Fibroblast of gingiva (primary cell): ENCODE data around the gene HEBP1.

Source experiments
- DNase-seq: peaks from one replicate; pipeline ENCODE4 v3.0.0-alpha.2; 2011; ENCODE audit warnings: low read depth

Gene HEBP1

DNA sequence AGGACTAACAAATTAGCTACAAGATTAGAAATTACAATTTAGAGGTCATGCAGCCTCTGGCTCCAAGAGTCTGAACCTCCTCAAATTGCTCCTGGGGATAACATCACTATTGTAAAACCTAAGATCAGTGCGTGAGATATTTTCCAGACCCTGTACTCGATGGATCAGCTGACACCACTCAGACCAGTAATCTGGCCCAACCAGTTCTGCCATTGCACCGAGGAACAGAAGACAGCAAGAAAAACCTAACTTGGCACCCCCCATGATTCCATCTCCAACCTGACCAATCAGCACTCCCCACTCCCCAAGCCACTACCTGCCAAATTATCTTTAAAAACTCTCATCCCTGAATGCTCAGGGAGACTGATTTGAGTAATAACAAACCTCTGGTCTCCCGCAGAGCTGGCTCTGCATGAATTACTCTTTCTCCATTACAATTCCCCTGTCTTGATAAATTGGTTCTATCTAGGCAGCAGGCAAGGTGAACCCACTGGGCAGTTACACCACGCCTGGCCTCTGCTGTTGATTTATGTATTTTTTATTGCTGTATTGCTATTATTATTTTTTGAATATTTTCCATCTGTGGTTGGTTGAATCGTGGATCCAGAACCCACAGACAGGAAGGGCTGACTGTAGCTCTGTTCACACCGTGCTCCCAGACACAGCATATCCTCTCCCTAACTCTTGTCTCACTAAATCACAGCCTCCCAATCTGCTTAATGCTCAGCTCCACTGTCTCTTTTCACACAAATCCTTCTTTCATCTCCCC, 9.2 kb downstream of the HEBP1 start:
- no peak for DNase-seq

DNA sequence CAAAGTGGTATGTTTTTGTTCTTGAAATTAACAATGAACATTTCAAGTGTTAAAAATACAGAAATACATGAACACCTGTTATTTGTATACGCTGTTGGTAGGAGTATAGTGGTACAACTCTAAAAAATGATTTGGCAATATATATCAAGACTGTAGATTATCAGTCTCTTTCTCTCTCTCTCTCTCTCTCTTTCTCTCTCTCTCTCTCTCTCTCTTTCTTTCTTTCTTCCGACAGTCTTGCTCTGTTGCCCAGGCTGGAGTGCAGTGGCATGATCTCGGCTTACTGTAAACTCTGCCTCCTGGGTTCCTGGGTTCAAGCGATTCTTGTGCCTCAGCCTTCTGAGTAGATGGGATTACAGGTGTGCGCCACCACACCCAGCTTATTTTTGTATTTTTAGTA, 12.6 kb downstream of the HEBP1 start:
- DNase-seq, result no peak

DNA sequence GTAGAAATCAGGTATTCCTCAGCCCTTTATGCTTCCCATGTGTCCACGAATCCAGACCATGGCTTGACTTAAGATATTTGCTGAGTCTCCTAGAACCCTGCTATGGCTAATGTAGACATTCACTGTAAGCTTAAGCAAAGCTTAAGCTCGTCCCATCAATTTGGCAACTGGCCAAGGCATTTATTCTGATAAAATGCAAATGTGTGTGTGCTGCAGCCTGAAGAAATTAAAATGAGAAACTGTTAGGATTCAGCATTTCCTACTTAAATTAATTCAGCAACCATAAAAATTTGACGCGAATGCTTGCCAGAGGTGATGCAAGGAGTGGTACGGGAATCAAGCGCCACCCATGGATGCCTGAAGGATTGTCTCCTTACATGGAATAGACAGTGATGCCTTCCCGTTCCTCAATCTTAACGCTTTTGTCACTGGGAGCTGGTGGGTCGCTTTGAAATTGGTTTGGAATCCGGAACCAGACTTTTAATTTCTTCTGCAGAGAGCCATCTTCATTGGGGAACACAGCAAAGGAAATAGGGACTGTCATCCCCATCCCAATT, 13.2 kb downstream of the HEBP1 start:
- no peak for DNase-seq

DNA sequence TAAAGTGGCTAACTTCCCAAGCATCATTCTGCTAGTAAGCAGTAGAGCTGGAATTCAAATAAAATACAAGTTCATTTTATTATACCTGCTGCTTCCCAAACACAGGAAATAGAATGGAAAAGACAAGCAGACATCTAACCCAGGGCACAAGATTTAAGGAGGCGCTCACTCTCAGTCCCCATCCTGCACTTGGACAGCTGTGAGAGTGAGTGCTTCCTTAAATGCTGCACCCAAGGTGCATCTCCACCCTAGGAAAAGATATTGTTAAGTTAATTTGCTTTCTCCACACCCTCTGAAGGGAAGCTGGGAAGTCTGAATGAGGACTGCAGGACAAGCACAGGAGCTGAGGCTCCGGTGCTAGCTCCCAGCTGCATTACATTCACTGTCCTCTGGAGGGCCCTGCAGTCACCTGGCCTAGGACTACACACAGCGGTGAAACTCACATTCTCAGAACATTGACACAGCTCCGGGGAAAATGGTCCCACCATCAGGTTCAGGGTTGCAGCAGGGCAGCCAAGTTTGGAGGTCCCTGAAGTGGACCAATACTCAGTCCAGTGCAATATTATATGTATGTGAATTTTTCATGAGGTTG, 14.2 kb downstream of the HEBP1 start:
- DNase-seq, result no peak

DNA sequence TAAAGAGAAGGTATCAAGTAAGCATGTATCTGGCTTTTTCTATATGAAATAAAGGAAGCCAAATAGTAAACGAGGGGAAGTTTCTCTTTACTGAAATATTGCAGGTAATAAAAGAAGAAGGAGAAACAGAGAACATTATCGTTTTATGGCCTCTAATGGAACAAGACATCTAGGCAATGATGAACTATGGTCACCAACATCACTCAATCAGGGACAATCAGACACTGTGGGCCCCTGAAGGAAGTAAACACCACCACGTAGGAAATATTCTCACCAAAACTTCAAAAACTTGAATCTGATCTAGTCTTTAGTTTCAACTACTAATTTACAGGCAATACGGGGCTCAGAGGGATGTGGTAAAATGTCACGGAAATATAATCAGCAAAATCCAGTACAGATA, 15.9 kb downstream of the HEBP1 start:
- DNase-seq, result no peak

DNA sequence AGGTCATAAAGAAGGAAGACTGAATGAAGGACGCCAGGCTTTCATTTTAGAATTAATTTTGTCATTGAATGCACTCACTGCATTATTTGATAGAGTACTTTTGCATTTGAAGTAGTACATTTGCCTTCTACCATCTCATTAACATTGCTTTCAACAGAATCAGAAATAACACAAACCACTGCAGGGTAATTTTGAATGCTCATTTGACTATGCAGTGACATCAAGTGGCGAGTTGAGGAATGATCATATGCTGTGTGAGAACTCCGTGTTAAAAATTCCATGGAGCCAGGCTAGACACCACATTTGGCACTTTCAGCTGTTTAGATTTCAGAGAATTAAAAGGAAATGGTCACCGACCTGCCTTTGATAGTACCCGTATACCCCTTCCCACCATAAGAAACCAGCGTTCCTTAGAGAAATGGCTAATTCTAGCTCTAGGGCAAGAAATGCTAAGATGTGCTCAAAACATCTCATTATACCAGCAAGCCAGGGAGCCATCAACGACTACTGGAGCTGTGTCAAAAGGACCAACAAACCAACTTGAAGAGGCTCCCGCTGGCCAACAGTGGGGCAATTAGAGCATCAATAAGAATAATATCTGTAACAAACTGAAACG, 16.5 kb downstream of the HEBP1 start:
- DNase-seq, result peak; percentile 47

DNA sequence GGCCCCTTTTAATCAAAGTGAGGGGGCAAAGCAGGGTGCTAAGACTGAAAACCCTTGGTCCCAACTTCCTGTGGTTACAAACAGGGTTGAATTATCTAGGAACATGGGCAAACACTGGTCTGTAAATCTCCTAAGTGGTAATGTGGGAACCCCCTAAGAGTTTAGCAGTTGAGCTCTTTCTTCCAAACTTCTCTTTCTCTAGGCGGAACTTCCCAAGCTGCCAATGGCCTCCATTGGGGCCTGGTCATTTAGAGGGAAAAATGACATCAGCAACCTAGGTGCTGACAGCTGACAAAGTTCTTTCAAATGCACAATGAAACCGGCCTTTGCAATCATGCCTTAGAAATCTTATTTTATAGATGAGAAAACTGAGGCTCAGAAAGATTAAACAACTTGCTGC, 17.7 kb downstream of the HEBP1 start:
- DNase-seq, result no peak

DNA sequence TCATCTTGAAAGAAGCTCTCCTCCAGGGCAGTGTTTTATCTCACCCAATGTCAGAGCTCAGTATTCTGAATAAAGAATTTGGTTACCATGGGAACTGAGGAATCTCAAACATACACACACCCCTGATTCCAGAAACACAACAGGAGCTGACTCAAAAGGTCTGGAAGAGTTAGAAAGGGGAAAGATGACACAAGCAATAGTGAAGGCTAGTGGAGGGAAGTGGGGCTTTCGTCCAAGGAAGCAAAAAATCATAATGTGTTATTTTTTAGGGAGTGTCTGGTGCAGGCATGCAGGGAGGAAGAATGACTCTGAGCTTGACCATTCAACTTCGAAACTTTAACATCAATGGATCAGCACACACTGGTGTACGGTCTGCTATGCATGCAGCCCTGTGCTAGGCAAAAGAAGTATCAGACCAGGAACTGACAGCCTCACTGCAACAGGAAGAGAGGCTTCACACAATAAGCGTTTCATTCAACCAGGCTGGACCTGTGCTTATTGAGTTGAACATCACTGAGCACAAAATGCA, 20.3 kb downstream of the HEBP1 start:
- peak; percentile 89 for DNase-seq

DNA sequence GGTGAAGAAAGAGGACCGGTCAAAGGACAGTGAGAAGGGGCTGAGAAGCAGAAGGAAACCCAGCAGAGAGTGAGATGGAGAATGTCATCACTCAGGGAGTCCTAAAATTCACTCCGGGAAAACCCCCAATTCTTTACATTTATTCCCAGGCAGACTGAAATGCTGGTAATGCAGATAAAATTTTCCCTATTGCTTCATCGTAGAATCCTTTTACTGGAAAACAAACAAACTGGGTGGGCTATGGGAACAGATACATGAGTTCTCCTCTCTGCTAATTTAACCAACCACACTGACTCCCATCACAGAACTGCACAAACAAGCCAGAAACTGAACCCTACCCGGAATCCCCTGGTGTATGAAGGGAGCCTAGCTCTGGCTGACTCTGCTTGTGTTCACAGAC, 20.9 kb downstream of the HEBP1 start:
- peak; percentile 25 for DNase-seq

DNA sequence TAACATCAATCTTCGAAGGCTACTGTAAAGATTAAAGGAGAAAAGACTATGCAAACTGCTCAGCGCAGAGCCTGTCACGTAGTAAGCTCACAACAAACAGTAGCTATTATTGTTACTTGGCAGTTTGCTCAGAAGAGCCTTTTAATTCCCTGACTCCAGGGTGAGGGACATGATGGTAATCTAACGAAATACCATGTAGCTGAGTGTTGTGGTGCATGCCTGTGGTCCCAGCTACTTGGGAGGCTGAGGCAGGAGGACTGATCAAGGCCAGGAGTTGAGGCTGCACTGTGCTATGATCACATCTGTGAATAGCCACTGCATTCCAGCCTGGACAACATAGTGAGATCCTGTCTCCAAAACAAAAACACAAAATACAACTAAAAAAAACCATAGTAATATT, 22.8 kb downstream of the HEBP1 start:
- no peak for DNase-seq

DNA sequence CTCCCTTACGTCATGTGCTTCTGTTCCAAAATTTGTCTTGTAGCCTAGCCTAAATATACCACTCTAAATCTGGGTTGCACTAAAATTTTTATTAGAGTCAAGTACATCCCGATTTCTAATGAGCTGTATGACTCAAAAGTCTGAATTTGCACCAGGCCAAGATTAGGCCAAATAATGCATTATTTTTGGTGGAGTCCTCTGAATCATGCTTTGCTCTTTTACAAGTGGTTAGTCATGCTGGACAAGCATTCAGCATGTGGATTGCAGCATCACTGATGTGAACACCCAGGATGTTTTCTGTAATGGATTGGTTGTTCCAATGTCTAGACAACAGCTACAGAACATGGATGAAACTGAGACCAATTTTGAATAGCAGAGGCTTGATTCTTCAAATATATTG, 23.7 kb downstream of the HEBP1 start:
- peak; percentile 91 for DNase-seq

DNA sequence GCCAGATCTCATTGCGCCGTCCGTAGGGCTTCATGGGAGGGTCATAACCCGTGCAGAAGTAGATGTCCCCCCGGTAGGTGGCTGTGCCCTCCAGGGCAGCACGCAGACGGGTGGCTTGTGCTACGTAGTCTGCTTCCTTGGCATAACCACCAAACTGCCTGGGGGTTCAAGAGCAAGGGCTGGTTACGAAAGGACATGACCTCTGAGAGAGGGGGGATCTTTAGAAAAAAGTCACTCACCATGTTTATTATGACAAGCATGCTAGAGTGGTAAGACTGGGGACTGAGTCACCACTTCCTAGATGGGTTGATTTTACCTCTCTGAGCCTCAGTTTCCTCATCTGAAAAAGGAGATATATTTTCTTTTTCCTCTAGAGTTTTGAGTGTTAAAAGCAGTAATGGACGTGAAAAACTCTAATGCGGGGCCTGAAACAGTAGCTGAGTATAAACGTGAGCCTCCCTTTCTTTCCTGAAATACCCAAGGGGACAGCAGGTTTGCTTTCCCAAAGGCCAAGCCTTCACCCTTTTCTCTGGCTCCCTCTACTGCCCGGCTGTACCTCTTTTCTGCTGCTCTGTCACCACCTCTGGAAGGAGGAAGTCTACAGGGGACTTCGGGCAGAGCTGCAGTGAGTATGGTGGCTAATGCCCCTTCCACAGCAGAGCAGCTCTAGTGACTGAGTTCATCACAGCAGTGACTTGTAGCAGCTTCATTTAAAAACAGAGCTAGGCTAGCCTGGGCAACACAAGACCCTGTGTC, 24.6 kb downstream of the HEBP1 start:
- peak; percentile 40 for DNase-seq

DNA sequence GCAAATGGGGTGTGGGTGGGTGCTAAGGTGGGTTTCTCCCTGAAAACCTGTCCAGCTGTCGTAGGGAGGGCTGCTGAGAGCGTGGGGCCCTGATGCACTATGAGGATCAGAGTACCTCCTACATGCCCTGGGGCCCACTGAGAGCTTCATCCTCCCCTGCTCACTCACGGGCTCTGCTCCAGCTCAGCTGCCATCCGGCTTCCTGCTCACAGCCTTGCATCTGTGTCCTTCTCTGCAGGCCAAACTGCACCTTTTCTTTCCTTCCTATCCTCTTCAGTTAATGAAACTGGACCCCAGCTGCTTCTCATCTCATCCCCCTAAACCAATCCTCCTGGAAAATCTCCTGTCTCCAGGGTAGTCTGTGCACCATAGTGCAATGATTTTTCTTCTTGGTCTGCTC, 25.9 kb downstream of the HEBP1 start:
- DNase-seq, result no peak

DNA sequence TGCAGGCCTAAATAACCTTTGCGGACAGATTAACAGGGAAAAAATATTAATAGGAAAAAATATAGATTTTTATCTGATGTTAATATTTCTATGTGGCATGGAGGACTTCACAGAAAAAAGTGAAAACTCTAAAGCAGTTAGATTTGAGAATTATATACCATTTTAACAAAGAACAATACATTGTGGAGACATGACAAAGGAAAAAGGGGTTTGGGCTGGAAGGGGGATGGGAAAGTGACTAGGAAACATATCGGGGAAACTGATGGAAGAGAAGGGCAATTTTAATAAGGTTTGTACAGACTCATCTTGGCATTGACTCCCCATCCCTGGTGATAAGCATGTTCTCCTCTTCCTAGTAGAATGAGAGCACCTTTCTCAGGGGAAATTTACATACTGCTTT, 27.0 kb downstream of the HEBP1 start:
- no peak for DNase-seq

DNA sequence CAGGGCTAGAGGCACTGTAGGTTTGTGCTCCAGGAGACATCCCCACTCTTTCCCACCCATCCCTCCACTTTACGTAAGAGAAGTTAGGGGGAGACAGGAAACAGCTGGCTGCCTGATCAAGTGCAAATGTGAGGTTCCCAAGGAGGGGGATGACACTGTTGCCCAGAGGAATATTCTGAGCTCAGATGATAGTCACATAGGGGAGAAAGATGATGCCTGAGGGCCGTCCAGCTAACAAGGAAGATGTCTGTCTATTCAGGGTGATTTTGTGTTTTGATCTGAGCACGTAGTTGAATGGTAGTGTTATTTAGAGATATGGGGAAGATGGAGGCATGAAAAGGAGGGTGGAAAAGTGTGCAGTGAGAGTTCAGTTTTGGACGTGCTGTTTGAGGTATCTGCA, 34.2 kb downstream of the HEBP1 start:
- DNase-seq, result no peak

DNA sequence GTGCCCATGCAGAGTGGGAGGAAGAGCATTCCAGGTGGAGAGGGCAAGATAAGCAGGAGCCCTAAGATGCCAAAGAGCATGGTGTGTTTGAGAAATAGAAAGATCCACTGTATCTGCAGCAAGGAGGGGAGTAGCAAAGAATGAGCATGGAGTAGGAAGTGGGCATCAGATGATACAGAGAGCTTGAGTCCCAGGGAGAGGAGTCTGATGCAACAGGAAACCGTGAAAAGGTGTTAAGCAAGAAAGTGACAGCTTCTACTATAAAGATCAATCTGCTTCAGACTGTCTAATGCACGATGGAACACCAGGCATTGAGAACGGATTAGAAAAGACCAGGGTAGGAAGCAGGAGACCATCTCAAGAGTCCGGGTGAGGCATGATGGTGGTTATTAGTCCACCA, 35.8 kb downstream of the HEBP1 start:
- no peak for DNase-seq

DNA sequence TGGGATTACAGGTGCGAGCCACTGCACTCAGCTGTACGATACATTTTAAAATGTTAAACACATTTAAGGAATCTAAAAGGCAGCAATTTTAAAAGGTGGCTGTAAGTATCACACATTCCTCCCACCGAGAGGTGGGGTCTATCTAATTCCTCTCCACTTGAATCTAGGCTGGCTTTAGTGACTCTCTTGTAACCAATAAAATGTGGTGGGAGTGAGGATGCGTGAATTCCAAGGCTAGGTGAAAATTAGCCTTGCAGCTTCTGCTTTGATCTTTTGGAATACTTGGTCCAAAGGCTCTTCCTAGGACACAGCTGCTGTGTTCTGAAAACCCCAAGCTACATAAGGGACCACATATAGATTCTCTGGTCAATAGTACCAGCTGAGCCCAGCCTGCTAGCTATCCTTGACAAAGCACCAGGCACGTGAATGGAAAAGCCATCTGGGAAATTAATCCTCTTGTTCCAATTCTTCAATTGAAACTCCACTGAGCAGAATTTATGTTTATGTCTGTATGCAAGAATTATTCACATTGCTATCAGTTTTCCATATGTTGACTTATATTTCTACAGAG, 39.3 kb downstream of the HEBP1 start:
- no peak for DNase-seq

DNA sequence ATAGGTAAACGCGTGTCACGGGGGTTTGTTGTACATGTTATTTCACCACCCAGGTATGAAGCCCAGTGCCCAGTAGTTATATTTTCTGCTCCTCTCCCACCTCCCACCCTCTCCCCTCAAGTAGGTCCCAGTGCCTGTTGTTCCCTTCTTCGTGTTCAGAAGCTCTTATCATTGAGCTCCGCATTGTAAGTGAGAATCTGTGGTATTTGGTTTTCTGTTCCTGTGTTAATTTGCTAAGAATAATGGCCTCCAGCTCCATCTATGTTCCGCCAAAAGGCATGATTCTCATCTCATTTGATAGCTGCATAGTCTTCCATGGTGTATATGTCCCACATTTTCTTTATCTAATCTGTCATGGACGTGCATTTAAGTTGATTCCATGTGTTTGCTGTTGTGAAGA, 41.2 kb downstream of the HEBP1 start:
- DNase-seq, result no peak

DNA sequence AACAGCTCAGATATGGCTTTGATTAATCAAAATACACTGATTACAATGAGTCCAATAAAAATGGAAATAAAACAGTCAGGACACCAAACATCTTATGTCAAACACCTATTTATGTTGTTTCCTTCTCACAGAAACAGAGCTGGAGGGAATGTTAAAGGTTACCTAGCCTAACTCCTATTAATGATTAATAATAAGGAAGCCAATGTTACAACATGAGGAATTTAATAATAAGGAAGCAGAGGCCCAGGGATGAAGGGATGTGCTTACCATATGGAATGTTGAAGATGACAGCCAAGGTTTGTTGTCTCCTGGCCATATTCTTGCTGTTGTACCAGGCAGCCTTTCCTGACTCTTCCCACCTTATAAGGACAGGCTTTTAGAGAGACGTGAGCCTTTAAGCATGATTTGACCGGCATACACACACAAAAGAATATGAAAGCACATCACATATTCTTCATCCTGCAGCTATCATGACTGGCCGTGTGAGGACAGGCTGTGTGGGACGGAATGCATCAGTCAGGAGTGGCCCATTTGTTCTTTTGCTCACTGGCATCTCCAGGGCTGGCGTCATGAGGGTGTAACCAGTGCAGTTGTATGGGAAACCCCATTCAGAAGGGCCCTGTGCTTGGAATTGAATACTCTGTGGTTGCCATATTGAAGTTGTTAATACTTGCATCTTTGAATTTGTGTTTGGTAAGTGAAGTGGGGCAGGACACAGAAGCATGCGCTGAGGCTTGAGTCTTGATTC, 45.0 kb downstream of the HEBP1 start:
- no peak for DNase-seq

DNA sequence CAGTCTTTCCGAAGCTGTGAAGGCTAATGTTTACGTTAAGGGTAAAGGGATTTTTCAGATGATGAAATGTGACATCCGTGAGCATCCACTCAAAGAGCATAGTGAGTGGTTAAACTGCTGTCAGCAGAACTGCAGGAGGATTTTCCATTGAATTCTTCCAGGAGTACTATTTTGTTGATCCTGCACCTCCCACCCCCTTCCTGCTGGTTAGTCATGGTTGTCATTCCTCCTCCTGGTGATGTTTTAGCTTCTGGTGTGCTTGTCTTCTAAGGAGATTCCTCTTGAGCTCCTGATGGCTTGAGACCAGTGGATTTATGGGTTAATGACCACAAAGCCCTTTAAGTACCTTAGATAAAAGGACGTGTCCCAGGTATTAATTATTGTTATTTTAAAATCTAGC, 45.7 kb downstream of the HEBP1 start:
- DNase-seq, result no peak

DNA sequence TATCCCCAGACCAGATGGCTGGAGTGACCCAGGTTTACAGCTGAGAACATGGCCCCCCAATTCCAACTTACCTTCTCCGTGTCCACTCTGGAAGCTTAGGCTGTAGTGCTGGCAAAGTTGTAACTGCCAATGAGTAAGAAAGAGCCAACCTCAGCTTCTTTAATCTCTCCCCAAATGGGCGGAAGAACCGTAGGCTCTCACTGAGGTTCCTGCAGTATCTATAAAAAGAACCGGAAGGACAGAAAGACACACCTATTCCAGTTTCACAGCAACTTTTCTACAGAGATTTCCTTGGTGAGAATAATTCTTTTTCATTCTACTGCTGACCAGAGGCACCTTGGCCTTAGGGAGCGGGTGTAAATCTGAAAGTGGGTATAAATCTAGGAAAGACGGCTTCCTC, 48.0 kb downstream of the HEBP1 start, which contains the start of gene GPRC5D:
GPRC5D (minus strand) TSS at position 135 of the 400 bp plus-strand sequence. CDS start 1,786 bp downstream, outside the sequence.
- DNase-seq, result no peak
